Hepatocyte (in vitro differentiated cells): ENCODE data around the gene FXYD5. TPM values are rescaled to one million over a fixed set of nuclear protein-coding genes. Genes with fewer than 3 reads are reported as not detected.

Experiments
- DNase-seq: peaks from one replicate; pipeline ENCODE4 v3.0.0-alpha.2; 2016; ENCODE audit warnings: low spot score
- H2AFZ ChIP-seq: fragments of 200-600 bp; sonication (generic); 2 replicates; pipeline ENCODE4 v1.6.0; 2016; ENCODE audit warnings: antibody characterized with exemption, mild to moderate bottlenecking
- H3K27ac ChIP-seq: fragments of 200-600 bp; sonication (generic); 2 replicates; pipeline ENCODE4 v1.5.1; 2016; ENCODE audit warnings: mild to moderate bottlenecking
- H3K27me3 ChIP-seq: fragments of 200-600 bp; sonication (generic); 2 replicates; pipeline ENCODE4 v1.6.1; 2016
- H3K36me3 ChIP-seq: fragments of 200-600 bp; sonication (generic); replicated peaks from 2 replicates; pipeline ENCODE4 v1.5.1; 2016; ENCODE audit warnings: low read depth; ENCODE audit not compliant: insufficient read depth
- H3K4me1 ChIP-seq: fragments of 200-600 bp; sonication (generic); 2 replicates; pipeline ENCODE4 v1.5.1; 2016; ENCODE audit warnings: mild to moderate bottlenecking, moderate library complexity; ENCODE audit not compliant: insufficient read depth
- H3K4me2 ChIP-seq: fragments of 200-600 bp; sonication (generic); 2 replicates; pipeline ENCODE4 v1.6.0; 2016
- H3K4me3 ChIP-seq: fragments of 200-600 bp; sonication (generic); 2 replicates; pipeline ENCODE4 v1.5.1; 2016; ENCODE audit warnings: mild to moderate bottlenecking
- H3K79me2 ChIP-seq: fragments of 200-600 bp; sonication (generic); 2 replicates; pipeline ENCODE4 v1.6.0; 2017; ENCODE audit warnings: mild to moderate bottlenecking
- H3K9me2 ChIP-seq: fragments of 200-600 bp; sonication (generic); replicated peaks from 2 replicates; pipeline ENCODE4 v1.6.0; 2017; ENCODE audit warnings: mild to moderate bottlenecking; ENCODE audit not compliant: insufficient read depth
- H3K9me3 ChIP-seq: fragments of 200-600 bp; sonication (generic); 2 replicates; pipeline ENCODE4 v1.5.1; 2016; ENCODE audit warnings: low read depth, mild to moderate bottlenecking
- H4K20me1 ChIP-seq: fragments of 200-600 bp; sonication (generic); 2 replicates; pipeline ENCODE4 v1.6.0; 2016; ENCODE audit warnings: mild to moderate bottlenecking; ENCODE audit not compliant: insufficient read depth, poor library complexity, severe bottlenecking
- EZH2 ChIP-seq: fragments of 200-600 bp; sonication (generic); IDR thresholded peaks from 2 replicates; pipeline ENCODE4 v1.6.1; 2016; ENCODE audit warnings: antibody characterized with exemption, mild to moderate bottlenecking, borderline replicate concordance
- EZH2phosphoT487 ChIP-seq: fragments of 200-600 bp; sonication (generic); IDR thresholded peaks from one replicate; pipeline ENCODE4 v1.6.1; 2018; ENCODE audit warnings: antibody characterized with exemption, mild to moderate bottlenecking, low read depth, moderate library complexity; ENCODE audit not compliant: unreplicated experiment, severe bottlenecking
- WGBS: methylation state at CpG from one replicate; pipeline ENCODE4 v1.1.6; 2016; ENCODE audit warnings: low lambda C conversion rate; ENCODE audit errors: missing lambda C conversion rate; 5-methylcytosine and 5-hydroxymethylcytosine counted together
- polyA plus RNA-seq: library from polyadenylated mRNA; unstranded; fragments of >200 nt; fragmentation: Nextera tagmentation; extraction: Ambion mirVana; gene quantifications from 2 replicates; pipeline ENCODE4 v1.2.1, GENCODE V29; 2016
- total RNA-seq: library from RNA; depleted of rRNA; stranded (reverse); fragments of >200 nt; gene quantifications from 2 replicates; pipeline ENCODE4 v1.2.3, GENCODE V29; 2014
- TF ChIP-seq, protein P1 (sequence below): fragments of 200-600 bp; sonication (generic); IDR thresholded peaks from 2 replicates; pipeline ENCODE4 v1.5.1; 2016; ENCODE audit warnings: antibody characterized with exemption, mild to moderate bottlenecking; ENCODE audit not compliant: poor library complexity

Gene FXYD5, protein sequence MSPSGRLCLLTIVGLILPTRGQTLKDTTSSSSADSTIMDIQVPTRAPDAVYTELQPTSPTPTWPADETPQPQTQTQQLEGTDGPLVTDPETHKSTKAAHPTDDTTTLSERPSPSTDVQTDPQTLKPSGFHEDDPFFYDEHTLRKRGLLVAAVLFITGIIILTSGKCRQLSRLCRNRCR
- total RNA-seq (36.4 and 42.8 TPM in 2 replicates), polyA plus RNA-seq (81.1 and 90.2 TPM in 2 replicates)

DNA sequence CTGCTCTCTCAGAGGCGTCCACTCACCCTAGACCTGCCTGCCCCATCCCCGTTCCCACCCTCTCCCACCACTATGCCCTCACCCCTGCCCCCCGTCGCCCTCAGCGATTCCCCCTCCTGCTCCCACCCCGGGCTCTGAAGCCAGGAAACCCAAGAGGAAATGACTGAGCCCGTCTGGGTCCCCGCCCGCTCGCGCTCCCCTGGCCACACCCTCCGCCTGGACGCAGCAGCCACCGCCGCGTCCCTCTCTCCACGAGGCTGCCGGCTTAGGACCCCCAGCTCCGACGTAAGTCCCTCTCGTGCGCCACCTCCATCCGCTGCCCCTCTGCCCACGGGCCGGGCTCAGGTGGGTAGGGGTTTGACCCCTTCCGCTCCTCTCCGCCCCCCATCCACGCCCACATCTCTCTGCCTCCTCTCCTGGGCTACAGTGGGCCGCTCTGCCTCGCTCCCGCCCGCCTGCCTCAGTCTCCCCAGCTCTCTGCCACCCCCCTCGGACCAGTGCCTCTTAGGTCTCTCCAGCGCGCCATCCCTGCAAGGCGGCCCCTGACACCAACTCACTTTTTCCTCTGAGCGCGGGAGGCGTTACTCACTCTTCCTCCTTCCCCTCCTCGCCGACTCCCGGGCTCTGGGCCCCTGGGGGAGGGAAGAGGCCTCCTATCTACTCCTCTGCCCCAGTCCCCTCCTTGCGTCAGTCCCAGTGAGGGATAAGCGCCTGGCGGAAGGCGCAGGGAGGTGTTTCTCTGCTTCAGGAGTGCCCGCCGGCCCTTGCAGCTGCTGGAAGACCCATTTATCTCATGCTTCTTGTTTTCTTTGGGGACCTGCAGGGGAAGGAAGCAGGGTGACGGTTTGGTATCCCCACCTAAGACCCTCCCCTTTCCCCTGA lies at the start of gene FXYD5:
FXYD5 (plus strand) TSS at position 211 of the 882 bp plus-strand sequence. CDS start 816 bp downstream, outside the sequence.
- no peaks in the 10 kb centered on the region for H3K79me2 ChIP-seq
- DNase-seq: peak; percentile 86
- H3K9me2 ChIP-seq: no peaks in the 10 kb centered on the region
- peak within 1 kb of the TSS; percentile 93 for H3K4me2 ChIP-seq
- WGBS: 2% methylated on average over 34 of the region's 49 CpGs
- TF ChIP-seq EZH2phosphoT487: no peak
- no peak for TF ChIP-seq EZH2
- TF ChIP-seq, protein P1, sequence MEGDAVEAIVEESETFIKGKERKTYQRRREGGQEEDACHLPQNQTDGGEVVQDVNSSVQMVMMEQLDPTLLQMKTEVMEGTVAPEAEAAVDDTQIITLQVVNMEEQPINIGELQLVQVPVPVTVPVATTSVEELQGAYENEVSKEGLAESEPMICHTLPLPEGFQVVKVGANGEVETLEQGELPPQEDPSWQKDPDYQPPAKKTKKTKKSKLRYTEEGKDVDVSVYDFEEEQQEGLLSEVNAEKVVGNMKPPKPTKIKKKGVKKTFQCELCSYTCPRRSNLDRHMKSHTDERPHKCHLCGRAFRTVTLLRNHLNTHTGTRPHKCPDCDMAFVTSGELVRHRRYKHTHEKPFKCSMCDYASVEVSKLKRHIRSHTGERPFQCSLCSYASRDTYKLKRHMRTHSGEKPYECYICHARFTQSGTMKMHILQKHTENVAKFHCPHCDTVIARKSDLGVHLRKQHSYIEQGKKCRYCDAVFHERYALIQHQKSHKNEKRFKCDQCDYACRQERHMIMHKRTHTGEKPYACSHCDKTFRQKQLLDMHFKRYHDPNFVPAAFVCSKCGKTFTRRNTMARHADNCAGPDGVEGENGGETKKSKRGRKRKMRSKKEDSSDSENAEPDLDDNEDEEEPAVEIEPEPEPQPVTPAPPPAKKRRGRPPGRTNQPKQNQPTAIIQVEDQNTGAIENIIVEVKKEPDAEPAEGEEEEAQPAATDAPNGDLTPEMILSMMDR: no peak
- no peaks in the 10 kb centered on the region for H3K36me3 ChIP-seq
- H3K4me3 ChIP-seq: peak within 1 kb of the TSS; percentile 53
- peak within 1 kb of the TSS; percentile 68 for H2AFZ ChIP-seq
- H3K9me3 ChIP-seq: no peaks in the 10 kb centered on the region
- H4K20me1 ChIP-seq: no peaks in the 10 kb centered on the region
- peaks cover 13% of the 10 kb centered on the region for H3K4me1 ChIP-seq
- peak within 1 kb of the TSS; percentile 18 for H3K27ac ChIP-seq
- peaks cover 24% of the 10 kb centered on the region for H3K27me3 ChIP-seq

DNA sequence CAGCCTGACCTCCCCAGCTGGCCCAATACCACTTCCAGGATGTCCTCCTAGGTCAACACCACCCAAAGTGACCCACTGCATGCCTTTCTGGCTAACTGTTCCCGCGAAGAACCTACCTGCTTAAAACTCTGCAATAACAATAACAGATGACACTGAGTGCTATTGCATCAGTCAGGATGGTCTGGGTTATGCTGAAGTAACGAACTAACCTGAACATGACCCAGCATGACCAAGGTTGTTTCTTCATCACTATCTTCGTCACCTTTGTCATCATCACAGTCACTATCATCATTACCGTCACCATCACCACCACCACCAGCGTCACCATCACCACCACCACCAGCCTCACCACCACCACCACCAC lies 49.5 kb upstream of the FXYD5 start:
- over 99% methylated on average over 6 of the region's 6 CpGs for WGBS
- no peaks in the 10 kb centered on the region for H3K36me3 ChIP-seq
- no peaks in the 10 kb centered on the region for H3K79me2 ChIP-seq
- H3K9me2 ChIP-seq: no peaks in the 10 kb centered on the region
- H2AFZ ChIP-seq: no peak overlapping the region
- H3K4me1 ChIP-seq: no peaks in the 10 kb centered on the region
- H3K9me3 ChIP-seq: no peaks in the 10 kb centered on the region
- no peak overlapping the region for H3K4me3 ChIP-seq
- TF ChIP-seq EZH2phosphoT487 (no peak), EZH2 (no peak)
- TF ChIP-seq, protein P1: no peak
- no peaks in the 10 kb centered on the region for H4K20me1 ChIP-seq
- H3K27ac ChIP-seq: no peak overlapping the region
- no peak overlapping the region for H3K4me2 ChIP-seq
- no peaks in the 10 kb centered on the region for H3K27me3 ChIP-seq
- DNase-seq: no peak

DNA sequence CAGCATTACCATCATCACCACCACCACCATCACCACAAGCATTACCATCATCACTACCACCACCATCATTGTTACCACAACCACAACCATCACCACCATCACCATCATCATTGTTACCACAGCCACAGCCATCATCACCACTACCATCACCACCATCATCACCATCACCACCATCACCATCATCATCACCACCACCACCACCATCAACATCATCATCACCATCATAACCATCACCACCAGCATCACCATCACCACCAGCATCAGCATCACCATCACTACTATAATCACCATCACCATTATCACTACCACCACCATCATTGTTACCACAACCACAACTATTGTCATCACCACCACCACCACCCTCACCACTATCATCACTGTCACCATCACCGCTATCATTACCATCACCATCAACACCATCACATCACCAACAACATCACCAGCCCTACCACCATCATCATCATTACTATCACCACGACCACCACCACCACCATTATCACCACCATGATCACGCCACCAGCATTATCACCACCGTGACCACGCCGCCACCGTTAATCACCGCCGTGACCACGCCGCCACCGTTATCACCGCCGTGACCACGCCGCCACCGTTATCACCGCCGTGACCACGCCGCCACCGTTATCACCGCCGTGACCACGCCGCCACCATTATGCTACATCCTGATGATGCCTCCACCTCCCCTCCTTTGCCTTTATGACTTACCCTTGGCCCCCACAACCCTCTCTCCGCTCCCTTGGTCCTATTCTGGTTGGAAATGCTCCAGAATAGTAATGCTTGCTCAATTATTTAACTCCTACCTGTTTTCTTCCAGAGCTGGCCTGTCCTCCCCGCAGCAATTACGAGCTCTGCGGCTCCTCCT lies 48.9 kb upstream of the FXYD5 start:
- H3K27ac ChIP-seq: no peak overlapping the region
- no peaks in the 10 kb centered on the region for H3K4me1 ChIP-seq
- H2AFZ ChIP-seq: no peak overlapping the region
- no peaks in the 10 kb centered on the region for H4K20me1 ChIP-seq
- TF ChIP-seq EZH2 (no peak), EZH2phosphoT487 (no peak)
- TF ChIP-seq, protein P1: no peak
- H3K27me3 ChIP-seq: no peaks in the 10 kb centered on the region
- no peaks in the 10 kb centered on the region for H3K9me2 ChIP-seq
- H3K79me2 ChIP-seq: no peaks in the 10 kb centered on the region
- H3K36me3 ChIP-seq: no peaks in the 10 kb centered on the region
- no peak overlapping the region for H3K4me3 ChIP-seq
- 91% methylated on average over 25 of the region's 30 CpGs for WGBS
- H3K4me2 ChIP-seq: no peak overlapping the region
- no peaks in the 10 kb centered on the region for H3K9me3 ChIP-seq
- DNase-seq: no peak
